GM12872 (cell line): ENCODE measurements around the gene ADCY7.

ENCODE experiments used
- CTCF ChIP-seq: IDR thresholded peaks from 3 replicates; pipeline ENCODE4 v1.5.1; 2011; ENCODE audit warnings: low read depth, mild to moderate bottlenecking, low read length, moderate library complexity; ENCODE audit not compliant: insufficient read depth

Gene ADCY7

GRCh38 chr16:50295541-50296132 lies 29.3 kb downstream of the ADCY7 start:
- TF ChIP-seq CTCF, result no peak

- TF ChIP-seq CTCF, result no peak
Observed at GRCh38 chr16:50296807-50297206, 30.5 kb downstream of the ADCY7 start.

- no peak for TF ChIP-seq CTCF
Observed at GRCh38 chr16:50297301-50298074, 31.1 kb downstream of the ADCY7 start.

- no peak for TF ChIP-seq CTCF
Observed at GRCh38 chr16:50298075-50298460, 31.7 kb downstream of the ADCY7 start.

- TF ChIP-seq CTCF, result no peak
Observed at GRCh38 chr16:50298591-50299507, 32.5 kb downstream of the ADCY7 start.

- TF ChIP-seq CTCF, result no peak
Observed at GRCh38 chr16:50299508-50300105, 33.3 kb downstream of the ADCY7 start.
